NT2/D1 (cell line): Measurements from ENCODE around the gene GALP.

Experiments
- SUZ12 ChIP-seq: IDR thresholded peaks from 2 replicates; pipeline ENCODE4 v1.6.1; 2011; ENCODE audit not compliant: insufficient read length, insufficient read depth; ENCODE audit errors: extremely low read depth
- YY1 ChIP-seq: IDR thresholded peaks from 2 replicates; pipeline ENCODE4 v1.6.1; 2011; ENCODE audit not compliant: insufficient read length, insufficient read depth
- ZNF274 ChIP-seq: IDR thresholded peaks from 2 replicates; pipeline ENCODE4 v1.6.1; 2011; ENCODE audit warnings: mild to moderate bottlenecking, low read depth, low read length

DNA sequence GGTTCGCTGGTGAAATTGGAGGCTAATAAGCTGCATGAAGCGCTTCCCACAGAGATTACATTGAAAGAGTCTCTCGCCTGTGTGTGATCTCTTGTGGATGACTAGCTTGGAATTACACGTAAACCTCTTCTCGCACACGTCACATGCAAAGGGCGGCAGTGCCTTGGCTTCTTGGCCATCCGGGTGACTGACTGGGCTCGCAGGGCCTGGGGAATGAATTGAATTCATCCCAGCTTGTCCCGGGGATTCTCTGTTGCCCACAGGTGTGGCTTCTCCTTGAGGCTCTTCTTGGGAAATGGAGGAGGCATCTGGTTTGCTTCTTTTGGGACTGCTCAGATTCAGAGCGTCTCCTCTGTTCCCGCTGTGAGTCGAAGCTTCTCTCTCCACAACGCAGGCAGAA, 46.0 kb downstream of the GALP start:
- TF ChIP-seq ZNF274: no peak
- TF ChIP-seq YY1: no peak
- no peak for TF ChIP-seq SUZ12
